NCI-H82 treated with DMSO at 0.1 percent for 48 hours (cell line): Measurements from ENCODE around the gene JPT2.

ENCODE experiments used
- DNase-seq: peaks from one replicate; lab custom pipeline; 2025; ENCODE audit not compliant: unreplicated experiment; lab: John Stamatoyannopoulos, UW

JPT2 gene

GRCh38 chr16:1651094-1651973, 26.7 kb upstream of the JPT2 start:
- no peak for DNase-seq

GRCh38 chr16:1651974-1652312, 26.1 kb upstream of the JPT2 start:
- DNase-seq = no peak

GRCh38 chr16:1653023-1653422, 25.1 kb upstream of the JPT2 start:
- DNase-seq = no peak

GRCh38 chr16:1654505-1655268, 23.4 kb upstream of the JPT2 start:
- DNase-seq = no peak

- DNase-seq = no peak
Measured at GRCh38 chr16:1655269-1655807, 22.7 kb upstream of the JPT2 start.

GRCh38 chr16:1655909-1656807, 21.9 kb upstream of the JPT2 start:
- DNase-seq = no peak

- no peak for DNase-seq
Measured at GRCh38 chr16:1656808-1657617, 21.1 kb upstream of the JPT2 start.

- DNase-seq = no peak
Measured at GRCh38 chr16:1657841-1658240, 20.2 kb upstream of the JPT2 start.

- no peak for DNase-seq
Measured at GRCh38 chr16:1659031-1659430, 19.0 kb upstream of the JPT2 start.

GRCh38 chr16:1661826-1662225, 16.3 kb upstream of the JPT2 start:
- DNase-seq = no peak

- no peak for DNase-seq
Measured at GRCh38 chr16:1662543-1662942, 15.5 kb upstream of the JPT2 start.

- no peak for DNase-seq
Measured at GRCh38 chr16:1665829-1666228, 12.2 kb upstream of the JPT2 start.

- no peak for DNase-seq
Measured at GRCh38 chr16:1666316-1666715, 11.8 kb upstream of the JPT2 start.

- DNase-seq = no peak
Measured at GRCh38 chr16:1667271-1667670, 10.8 kb upstream of the JPT2 start.

GRCh38 chr16:1667916-1668315, 10.2 kb upstream of the JPT2 start:
- DNase-seq = no peak

- no peak for DNase-seq
Measured at GRCh38 chr16:1668612-1669319, 9.3 kb upstream of the JPT2 start.

- no peak for DNase-seq
Measured at GRCh38 chr16:1669698-1670097, 8.4 kb upstream of the JPT2 start.

- DNase-seq = no peak
Measured at GRCh38 chr16:1670371-1670770, 7.7 kb upstream of the JPT2 start.

GRCh38 chr16:1670866-1671265, 7.2 kb upstream of the JPT2 start:
- DNase-seq = no peak
